ENCODE measurements around the gene HS3ST2.

GRCh38 chr16:22859925-22860324 is 46.0 kb downstream of the HS3ST2 start:
- TF ChIP-seq, protein P1, sequence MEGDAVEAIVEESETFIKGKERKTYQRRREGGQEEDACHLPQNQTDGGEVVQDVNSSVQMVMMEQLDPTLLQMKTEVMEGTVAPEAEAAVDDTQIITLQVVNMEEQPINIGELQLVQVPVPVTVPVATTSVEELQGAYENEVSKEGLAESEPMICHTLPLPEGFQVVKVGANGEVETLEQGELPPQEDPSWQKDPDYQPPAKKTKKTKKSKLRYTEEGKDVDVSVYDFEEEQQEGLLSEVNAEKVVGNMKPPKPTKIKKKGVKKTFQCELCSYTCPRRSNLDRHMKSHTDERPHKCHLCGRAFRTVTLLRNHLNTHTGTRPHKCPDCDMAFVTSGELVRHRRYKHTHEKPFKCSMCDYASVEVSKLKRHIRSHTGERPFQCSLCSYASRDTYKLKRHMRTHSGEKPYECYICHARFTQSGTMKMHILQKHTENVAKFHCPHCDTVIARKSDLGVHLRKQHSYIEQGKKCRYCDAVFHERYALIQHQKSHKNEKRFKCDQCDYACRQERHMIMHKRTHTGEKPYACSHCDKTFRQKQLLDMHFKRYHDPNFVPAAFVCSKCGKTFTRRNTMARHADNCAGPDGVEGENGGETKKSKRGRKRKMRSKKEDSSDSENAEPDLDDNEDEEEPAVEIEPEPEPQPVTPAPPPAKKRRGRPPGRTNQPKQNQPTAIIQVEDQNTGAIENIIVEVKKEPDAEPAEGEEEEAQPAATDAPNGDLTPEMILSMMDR (IDR thresholded peaks at IDR 0.05; ENCODE audit: poor library complexity): no peak
- TF ChIP-seq EZH2 (IDR thresholded peaks at IDR 0.05; ENCODE audit: borderline replicate concordance) (no peak), EZH2phosphoT487 (IDR thresholded peaks at IDR 0.05; ENCODE audit: low read depth, severe bottlenecking, unreplicated experiment) (no peak)

Measured in hepatocyte (in vitro differentiated cells).